HAP-1 (cell line): Measurements from ENCODE around the gene ENDOD1.

ENCODE experiments used
- DNase-seq, 2 experiments: peaks; one replicate each; pipeline ENCODE4 v3.0.0-alpha.2; 2016 to 2020; ENCODE audit warnings: low spot score in 2 of 2
- H3K27me3 ChIP-seq: fragments of 250-450 bp; sonication (Bioruptor Pico); 2 replicates; pipeline ENCODE4 v1.5.1; 2020; ENCODE audit warnings: low read depth, mild to moderate bottlenecking, moderate library complexity
- H3K36me3 ChIP-seq: fragments of 250-450 bp; sonication (Bioruptor Pico); replicated peaks from 2 replicates; pipeline ENCODE4 v1.5.1; 2020; ENCODE audit warnings: mild to moderate bottlenecking
- H3K4me1 ChIP-seq: fragments of 250-450 bp; sonication (Bioruptor Pico); 2 replicates; pipeline ENCODE4 v1.5.1; 2020; ENCODE audit warnings: mild to moderate bottlenecking
- H3K4me3 ChIP-seq: fragments of 250-450 bp; sonication (Bioruptor Pico); 2 replicates; pipeline ENCODE4 v1.5.1; 2020; ENCODE audit warnings: mild to moderate bottlenecking, moderate library complexity
- H3K9me3 ChIP-seq: fragments of 250-450 bp; sonication (Bioruptor Pico); 2 replicates; pipeline ENCODE4 v1.5.1; 2020; ENCODE audit warnings: mild to moderate bottlenecking, moderate library complexity
- in situ Hi-C: fragments of 300-500 bp; cut with MboI; formaldehyde crosslinking; loops from 3 replicates; pipeline ENCODE4 v1.14.3; 2020; ENCODE audit warnings: low sequenced_read_pairs, inconsistent platforms, mixed read lengths

Gene ENDOD1

DNA sequence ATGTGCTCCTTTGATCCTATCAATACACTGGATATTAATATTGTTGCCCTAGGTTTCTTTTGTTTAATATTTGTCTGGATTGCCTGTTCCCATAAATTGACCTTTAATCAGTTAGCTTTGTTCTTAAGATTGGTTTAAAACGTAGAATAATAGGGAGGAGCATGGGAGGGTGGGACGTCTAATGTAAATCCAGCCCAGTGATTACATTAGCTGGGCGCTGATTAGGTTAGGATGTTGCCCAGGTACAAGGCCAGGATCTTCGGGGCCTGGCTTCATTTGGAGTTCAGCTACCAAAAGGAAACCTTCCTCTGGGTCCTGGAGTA lies 23.0 kb upstream of the ENDOD1 start, which contains the start of gene SRSF8:
SRSF8 (plus strand) TSS at position 204 of the 323 bp plus-strand sequence. CDS start 308 bp downstream, outside the sequence.
- peak in 1 of 2 experiments; percentile 28 for DNase-seq
- in situ Hi-C loops = no loop called here
- H3K27me3 ChIP-seq = peaks cover 8% of the 10 kb centered on the region
- peaks cover 7% of the 10 kb centered on the region; the same call in 1 of the 2 replicates for H3K4me1 ChIP-seq
- H3K36me3 ChIP-seq = no peaks in the 10 kb centered on the region; the same call in 1 of the 2 replicates
- H3K4me3 ChIP-seq = peak within 1 kb of the TSS; percentile 60
- no peaks in the 10 kb centered on the region for H3K9me3 ChIP-seq

DNA sequence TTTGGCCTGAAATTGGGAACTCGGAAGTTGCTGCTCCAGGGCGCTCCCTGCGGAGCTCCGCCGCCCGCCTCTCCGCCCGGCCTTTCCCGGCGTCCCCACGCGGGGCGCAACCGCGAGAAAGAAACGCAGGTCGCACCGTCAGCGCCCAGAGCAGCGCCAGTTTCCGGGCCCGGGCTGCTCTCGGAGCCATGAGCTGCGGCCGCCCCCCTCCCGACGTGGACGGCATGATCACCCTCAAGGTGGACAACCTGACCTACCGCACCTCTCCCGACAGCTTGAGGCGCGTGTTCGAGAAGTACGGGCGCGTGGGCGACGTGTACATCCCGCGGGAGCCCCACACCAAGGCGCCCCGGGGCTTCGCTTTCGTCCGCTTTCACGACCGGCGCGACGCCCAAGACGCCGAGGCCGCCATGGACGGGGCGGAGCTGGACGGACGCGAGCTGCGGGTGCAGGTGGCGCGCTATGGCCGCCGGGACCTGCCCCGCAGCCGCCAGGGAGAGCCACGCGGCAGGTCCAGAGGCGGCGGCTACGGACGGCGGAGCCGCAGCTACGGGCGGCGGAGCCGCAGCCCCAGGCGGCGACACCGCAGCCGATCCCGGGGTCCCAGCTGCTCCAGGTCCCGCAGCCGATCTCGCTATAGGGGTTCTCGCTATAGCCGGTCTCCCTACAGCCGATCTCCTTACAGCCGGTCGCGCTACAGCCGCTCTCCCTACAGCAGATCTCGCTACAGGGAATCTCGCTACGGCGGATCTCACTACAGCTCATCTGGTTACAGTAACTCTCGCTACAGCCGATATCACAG lies 22.4 kb upstream of the ENDOD1 start:
- in situ Hi-C loops = no loop called here
- Histone ChIP-seq H3K4me1 (peaks cover 7% of the 10 kb centered on the region; the same call in 1 of the 2 replicates), H3K9me3 (no peaks in the 10 kb centered on the region), H3K36me3 (no peaks in the 10 kb centered on the region; the same call in 1 of the 2 replicates), H3K27me3 (peaks cover 4% of the 10 kb centered on the region), H3K4me3 (peak overlapping the region; percentile 60)
- peak; percentile 53 to 82 for DNase-seq

DNA sequence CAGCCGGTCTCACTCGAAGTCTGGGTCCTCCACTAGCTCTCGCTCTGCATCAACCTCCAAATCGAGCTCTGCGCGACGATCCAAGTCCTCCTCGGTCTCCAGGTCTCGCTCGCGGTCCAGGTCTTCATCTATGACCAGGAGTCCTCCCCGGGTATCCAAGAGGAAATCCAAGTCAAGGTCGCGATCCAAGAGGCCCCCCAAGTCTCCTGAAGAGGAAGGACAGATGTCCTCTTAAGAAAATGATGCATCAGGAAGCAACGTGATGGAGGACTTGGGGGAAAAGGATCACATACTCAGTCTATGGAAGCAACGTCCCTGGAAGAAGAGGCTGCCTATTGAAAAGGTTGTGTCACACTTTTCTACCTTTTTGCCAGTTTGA lies 21.8 kb upstream of the ENDOD1 start:
- in situ Hi-C loops = no loop called here
- no peaks in the 10 kb centered on the region for H3K9me3 ChIP-seq
- no peak for DNase-seq
- no peaks in the 10 kb centered on the region; the same call in 1 of the 2 replicates for H3K36me3 ChIP-seq
- peaks cover 7% of the 10 kb centered on the region; the same call in 1 of the 2 replicates for H3K4me1 ChIP-seq
- peak overlapping the region; percentile 60 for H3K4me3 ChIP-seq
- no peaks in the 10 kb centered on the region; the same call in 1 of the 2 replicates for H3K27me3 ChIP-seq

DNA sequence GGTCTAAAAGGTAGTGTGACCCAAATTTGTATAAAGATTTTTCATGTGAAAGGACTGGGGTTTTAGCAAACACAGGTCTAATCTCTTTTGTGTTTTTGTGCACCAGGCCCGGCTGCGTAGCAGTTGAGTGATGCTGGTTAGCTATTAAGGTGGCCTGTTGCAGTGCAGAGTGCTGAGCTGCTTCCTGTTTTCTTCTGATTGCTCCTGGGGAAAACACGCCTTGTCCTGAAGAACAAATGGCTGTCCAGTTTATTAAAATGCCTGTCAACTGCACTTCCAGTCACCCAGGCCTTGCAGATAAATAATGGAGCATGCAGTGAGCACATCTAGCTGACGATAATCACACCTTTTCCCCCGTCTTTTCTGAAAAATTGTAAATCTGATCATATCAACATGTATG lies 21.1 kb upstream of the ENDOD1 start:
- no peaks in the 10 kb centered on the region for H3K9me3 ChIP-seq
- peak overlapping the region; percentile 60 for H3K4me3 ChIP-seq
- no peaks in the 10 kb centered on the region for H3K27me3 ChIP-seq
- no peaks in the 10 kb centered on the region; the same call in 1 of the 2 replicates for H3K36me3 ChIP-seq
- peaks cover 7% of the 10 kb centered on the region; the same call in 1 of the 2 replicates for H3K4me1 ChIP-seq
- peak; percentile 82 to 94 for DNase-seq
- in situ Hi-C loops = no loop called here

DNA sequence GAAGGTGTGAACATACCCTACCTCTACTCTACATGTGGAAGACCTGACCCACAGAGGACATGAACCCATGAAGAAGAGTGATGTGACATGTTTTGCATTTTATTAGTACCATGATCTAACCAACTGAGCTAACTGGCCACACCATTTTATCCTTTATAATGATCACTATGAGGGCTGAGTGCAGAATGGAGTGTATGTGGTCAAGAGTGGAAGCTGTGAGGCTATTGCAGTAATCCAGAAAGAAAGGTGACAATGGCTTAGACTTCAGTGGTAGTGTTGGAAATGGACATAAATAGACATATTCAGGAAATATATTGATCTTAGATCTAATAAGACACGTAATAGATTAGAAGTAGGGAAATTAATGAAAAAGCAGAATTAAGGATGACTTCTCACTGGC lies 19.2 kb upstream of the ENDOD1 start:
- Histone ChIP-seq H3K4me3 (no peak overlapping the region), H3K4me1 (peaks cover 7% of the 10 kb centered on the region; the same call in 1 of the 2 replicates), H3K27me3 (no peaks in the 10 kb centered on the region), H3K9me3 (no peaks in the 10 kb centered on the region), H3K36me3 (no peaks in the 10 kb centered on the region; the same call in 1 of the 2 replicates)
- in situ Hi-C loops = no loop called here
- DNase-seq = no peak

DNA sequence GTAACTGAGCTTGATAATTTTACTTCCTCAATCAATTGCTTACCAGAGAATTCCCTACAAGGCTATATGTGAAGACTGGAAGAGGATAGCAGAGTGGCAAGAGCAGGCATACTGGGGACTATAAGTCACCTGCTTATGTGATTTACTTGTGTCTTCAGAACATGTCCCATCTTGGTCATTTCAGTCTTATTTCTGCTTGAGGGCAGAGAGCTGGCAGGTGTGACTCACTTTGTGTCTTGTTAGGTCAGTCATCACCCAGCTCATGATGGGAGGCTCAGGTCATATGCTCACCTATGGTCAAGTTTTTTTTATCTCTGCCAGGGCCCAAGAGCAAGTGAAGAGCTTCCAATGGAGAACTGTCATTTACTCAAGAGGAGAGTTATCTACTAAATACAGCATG lies 16.7 kb upstream of the ENDOD1 start:
- Histone ChIP-seq H3K9me3 (no peaks in the 10 kb centered on the region), H3K4me1 (peaks cover 4% of the 10 kb centered on the region; the same call in 1 of the 2 replicates), H3K36me3 (no peaks in the 10 kb centered on the region; the same call in 1 of the 2 replicates), H3K27me3 (no peaks in the 10 kb centered on the region), H3K4me3 (no peak overlapping the region)
- no peak for DNase-seq
- in situ Hi-C loops = no loop called here

DNA sequence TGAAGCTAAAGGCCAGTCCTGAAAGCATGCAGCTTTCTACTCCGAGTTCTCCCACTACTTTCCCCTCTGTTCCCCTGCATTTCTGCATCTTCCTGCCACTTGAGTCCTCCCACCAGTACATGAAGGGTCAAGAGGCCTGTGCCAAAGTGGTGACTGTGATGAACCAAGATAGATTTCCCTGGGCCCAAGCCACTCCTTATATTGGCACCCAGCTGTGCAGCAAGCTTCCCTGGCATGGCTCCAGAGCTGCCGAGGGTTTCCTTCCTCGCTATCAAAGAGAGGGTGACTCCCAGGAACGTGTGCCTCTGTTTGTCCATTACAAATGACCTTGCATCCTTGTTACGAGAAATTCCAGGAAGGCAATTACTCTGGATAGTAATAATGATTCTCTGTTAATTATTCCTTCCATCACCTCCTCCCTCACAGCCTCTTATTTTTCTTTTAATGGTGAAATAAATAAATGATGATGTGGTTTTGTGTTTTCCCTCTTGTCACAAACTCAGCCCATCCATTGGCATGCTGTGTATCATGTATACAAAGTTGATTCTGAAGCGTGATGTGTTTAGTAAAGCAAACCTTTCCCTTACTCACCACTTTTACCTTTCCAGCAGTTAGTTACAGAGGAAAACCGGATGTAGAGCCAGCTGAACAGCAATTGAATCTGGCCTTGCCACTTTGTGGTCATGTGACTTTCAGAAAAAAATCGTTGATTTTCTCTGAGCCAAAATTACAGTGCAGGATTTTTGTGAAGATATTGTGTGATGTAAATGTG lies 14.7 kb upstream of the ENDOD1 start:
- H3K27me3 ChIP-seq = no peaks in the 10 kb centered on the region
- no peaks in the 10 kb centered on the region for H3K4me1 ChIP-seq
- no peaks in the 10 kb centered on the region for H3K9me3 ChIP-seq
- DNase-seq = no peak
- no peaks in the 10 kb centered on the region; the same call in 1 of the 2 replicates for H3K36me3 ChIP-seq
- H3K4me3 ChIP-seq = no peak overlapping the region
- in situ Hi-C loops = no loop called here

DNA sequence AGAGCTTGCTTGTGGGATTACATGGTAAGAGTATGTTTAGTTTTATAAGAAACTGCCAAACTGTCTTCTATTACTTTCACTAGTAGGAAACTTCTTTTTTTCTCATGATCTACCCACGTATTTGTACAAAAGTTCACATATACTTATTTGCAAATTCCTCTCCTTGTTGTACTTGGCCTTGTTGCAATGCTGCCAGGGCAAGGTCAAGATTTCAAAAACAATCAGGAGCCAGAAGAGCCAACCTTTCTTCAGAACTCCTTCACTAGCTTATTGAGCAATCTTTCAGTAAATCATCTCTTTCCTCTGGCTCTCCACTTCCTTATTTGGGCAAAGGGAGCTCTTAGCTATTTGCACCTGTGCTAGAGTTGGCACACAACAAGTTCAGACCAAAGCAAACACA lies 13.2 kb upstream of the ENDOD1 start:
- in situ Hi-C loops = no loop called here
- no peaks in the 10 kb centered on the region for H3K4me1 ChIP-seq
- H3K4me3 ChIP-seq = no peak overlapping the region
- no peaks in the 10 kb centered on the region for H3K9me3 ChIP-seq
- no peak for DNase-seq
- H3K27me3 ChIP-seq = no peaks in the 10 kb centered on the region
- H3K36me3 ChIP-seq = no peaks in the 10 kb centered on the region

DNA sequence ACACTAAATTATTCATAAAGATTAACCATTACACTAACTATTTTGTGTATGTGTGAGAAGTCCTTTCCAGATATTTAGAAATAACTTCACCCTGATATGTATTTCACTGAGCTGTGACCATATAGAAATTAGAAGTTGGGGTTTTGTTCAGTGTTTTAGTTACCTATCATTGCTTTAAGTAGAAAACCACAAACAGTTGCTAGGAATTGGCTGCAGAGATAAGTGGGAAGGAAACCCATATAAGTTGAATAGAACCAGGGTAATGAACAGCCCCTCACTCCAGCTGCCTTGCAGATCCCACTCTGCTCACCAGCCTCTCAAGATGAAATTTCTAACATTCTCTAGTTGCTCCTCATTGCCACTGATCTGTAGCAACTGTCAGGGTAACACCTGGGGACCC lies 12.7 kb upstream of the ENDOD1 start:
- Histone ChIP-seq H3K9me3 (no peaks in the 10 kb centered on the region), H3K4me3 (no peak overlapping the region), H3K36me3 (no peaks in the 10 kb centered on the region), H3K4me1 (no peaks in the 10 kb centered on the region), H3K27me3 (no peaks in the 10 kb centered on the region)
- DNase-seq = no peak
- in situ Hi-C loops = no loop called here

DNA sequence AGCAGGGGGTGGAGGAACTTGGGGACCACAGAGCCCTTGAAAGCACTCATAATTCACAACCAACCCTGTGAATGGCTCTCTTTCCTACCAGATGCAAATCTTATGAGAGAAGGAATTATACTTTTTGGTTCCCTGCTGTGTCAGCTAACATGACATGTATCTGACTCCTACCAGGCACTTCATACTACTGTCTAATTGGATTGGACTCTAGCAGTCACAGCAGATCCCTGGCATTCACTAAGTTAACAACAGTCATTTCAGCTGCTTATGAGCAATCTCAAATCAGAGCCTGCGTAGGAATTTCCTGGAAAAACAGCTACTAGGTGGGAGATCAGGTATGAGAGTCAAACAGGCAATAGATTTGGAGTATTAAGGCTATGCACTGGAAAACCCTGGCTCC lies 11.1 kb upstream of the ENDOD1 start:
- in situ Hi-C loops = no loop called here
- Histone ChIP-seq H3K36me3 (no peaks in the 10 kb centered on the region), H3K27me3 (peaks cover 1% of the 10 kb centered on the region; the same call in 1 of the 2 replicates), H3K4me3 (no peak overlapping the region), H3K9me3 (no peaks in the 10 kb centered on the region), H3K4me1 (no peaks in the 10 kb centered on the region)
- DNase-seq = no peak

DNA sequence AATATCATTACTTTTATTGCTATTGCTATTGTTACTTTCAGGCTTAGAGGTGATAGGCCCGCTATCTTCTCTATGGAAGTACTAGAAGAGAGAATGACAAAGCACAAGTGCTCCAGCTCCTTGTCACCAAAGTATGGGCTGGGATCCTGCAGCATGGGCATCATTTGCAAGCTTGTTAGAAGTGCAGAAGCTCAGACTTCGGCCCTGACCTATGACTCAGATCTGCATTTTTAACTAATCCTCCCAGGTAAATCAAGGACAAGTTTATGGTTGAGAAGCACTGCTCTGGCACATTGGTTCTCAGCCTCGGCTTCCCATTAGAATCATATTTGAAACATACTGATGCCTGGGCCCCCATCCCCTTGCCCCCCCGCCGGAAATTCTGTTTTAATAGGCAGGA lies 8.6 kb upstream of the ENDOD1 start:
- DNase-seq = no peak
- Histone ChIP-seq H3K9me3 (no peaks in the 10 kb centered on the region), H3K4me3 (no peak overlapping the region), H3K4me1 (no peaks in the 10 kb centered on the region), H3K27me3 (peaks cover 4% of the 10 kb centered on the region; the same call in 1 of the 2 replicates), H3K36me3 (no peaks in the 10 kb centered on the region)
- in situ Hi-C loops = no loop called here

DNA sequence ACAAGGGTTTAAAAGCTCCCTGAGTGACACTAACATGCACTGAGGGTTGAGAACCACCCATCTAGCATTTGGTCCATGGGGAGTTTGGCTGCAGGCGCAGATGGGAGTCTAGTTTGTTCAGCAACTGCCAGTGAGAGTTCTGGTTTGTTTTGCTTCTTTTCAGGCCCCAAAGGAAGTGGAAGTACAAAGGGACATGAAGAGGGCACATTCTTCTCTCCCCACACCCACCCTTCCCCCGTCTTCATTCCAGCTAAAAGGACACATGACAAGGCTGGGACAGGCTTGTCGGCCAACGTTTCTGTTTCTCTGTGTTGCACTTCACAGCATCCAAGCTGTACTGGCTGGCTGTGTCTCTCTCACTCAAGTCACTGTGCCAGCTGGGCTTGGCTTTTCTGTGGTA lies 8.2 kb upstream of the ENDOD1 start:
- Histone ChIP-seq H3K36me3 (no peaks in the 10 kb centered on the region), H3K4me3 (no peak overlapping the region), H3K4me1 (no peaks in the 10 kb centered on the region), H3K27me3 (peaks cover 4% of the 10 kb centered on the region; the same call in 1 of the 2 replicates), H3K9me3 (no peaks in the 10 kb centered on the region)
- no peak for DNase-seq
- in situ Hi-C loops = no loop called here

DNA sequence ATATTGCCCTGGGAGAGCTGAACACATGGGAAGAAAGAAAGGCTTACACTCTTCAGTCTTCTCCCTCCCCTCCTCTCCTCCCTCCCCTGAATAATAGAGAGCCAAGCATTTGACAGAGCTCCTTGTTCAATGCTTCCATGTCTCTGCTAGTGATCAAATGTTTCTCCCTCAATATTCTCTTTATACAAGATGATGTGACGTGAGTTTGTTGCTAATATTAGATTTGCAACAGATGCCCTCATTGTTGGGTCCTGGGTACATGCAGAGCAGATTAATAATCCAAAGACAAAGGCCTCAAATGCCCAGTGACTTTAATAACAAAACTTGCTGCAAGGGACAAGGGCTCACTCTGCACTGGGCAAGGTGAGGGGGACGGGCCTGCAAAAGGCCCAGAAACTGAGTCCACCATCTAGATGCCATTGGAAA lies 7.1 kb upstream of the ENDOD1 start:
- no peak overlapping the region for H3K4me3 ChIP-seq

DNA sequence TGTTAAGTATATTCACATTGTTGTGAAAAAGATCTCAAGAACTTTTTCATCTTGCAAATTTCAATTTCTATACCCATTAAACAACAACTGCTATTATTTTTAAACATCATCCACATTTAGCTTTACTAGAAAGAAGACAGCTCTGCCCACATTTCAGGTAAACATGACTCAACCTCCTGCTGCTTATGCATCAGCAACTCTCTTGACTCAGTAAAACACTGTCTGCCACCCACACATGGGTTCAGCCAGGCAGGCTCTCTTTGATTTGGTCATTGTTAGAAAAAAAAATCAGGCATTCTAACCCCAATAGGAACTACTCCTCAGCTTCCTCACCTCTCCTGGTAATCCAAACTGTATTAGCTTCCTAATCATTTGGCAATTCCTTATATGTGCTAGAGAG lies 5.1 kb upstream of the ENDOD1 start:
- H3K36me3 ChIP-seq = no peaks in the 10 kb centered on the region
- H3K4me3 ChIP-seq = no peak overlapping the region
- no peak for DNase-seq
- no peaks in the 10 kb centered on the region for H3K9me3 ChIP-seq
- H3K27me3 ChIP-seq = peaks cover 4% of the 10 kb centered on the region; the same call in 1 of the 2 replicates
- peaks cover 2% of the 10 kb centered on the region; the same call in 1 of the 2 replicates for H3K4me1 ChIP-seq
- in situ Hi-C loops = no loop called here

More for the DNA sequence above, 7.1 kb upstream of the ENDOD1 start:
- no peak for DNase-seq
- Histone ChIP-seq H3K27me3 (peaks cover 4% of the 10 kb centered on the region; the same call in 1 of the 2 replicates), H3K4me1 (no peaks in the 10 kb centered on the region), H3K9me3 (no peaks in the 10 kb centered on the region), H3K36me3 (no peaks in the 10 kb centered on the region)
- in situ Hi-C loops = no loop called here
